Kidney capillary endothelial cell (primary cell): ENCODE data around the gene ABI2.
"Not testable (repeated sequence)": the region's sequence is repeated elsewhere in the genome, so short reads cannot be mapped to it uniquely, and the experiment has no call there.

ENCODE experiments used
- DNase-seq: peaks from one replicate; pipeline ENCODE4 v3.0.0-alpha.2; 2018; ENCODE audit warnings: low spot score

ABI2 gene

GRCh38 chr2:203359450-203359849 lies 31.3 kb downstream of the ABI2 start:
- DNase-seq = no peak

DNA sequence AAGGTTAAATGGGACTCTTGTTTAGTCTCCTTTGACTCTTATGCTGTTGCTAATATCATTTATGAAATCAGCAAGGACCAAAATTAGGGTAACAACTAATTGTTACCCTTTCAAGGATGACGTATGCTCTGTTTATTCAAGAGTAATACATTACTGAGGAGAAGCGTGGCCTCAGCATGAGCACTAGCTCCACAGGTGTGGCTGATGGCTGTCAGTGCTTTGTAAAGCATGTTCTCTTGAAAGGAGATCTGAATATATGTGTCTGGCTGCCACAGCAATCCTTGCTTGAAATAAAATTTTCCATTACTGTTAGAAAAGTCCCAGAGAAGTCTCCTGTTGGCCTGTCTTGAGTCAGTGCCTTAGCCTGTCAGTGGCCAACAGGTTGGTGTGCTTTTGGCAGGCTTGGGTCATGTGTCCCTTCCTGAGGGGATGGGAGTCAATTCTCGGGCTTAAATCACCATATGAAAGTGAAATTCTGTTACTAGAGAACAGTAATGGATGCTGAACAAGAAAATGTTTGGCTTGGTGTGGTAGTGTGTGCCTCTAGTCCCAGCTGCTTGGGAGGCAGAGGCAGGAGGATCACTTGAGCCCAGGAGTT lies 32.7 kb downstream of the ABI2 start:
- no peak for DNase-seq

GRCh38 chr2:203361495-203361894 lies 33.3 kb downstream of the ABI2 start:
- no peak for DNase-seq

DNA sequence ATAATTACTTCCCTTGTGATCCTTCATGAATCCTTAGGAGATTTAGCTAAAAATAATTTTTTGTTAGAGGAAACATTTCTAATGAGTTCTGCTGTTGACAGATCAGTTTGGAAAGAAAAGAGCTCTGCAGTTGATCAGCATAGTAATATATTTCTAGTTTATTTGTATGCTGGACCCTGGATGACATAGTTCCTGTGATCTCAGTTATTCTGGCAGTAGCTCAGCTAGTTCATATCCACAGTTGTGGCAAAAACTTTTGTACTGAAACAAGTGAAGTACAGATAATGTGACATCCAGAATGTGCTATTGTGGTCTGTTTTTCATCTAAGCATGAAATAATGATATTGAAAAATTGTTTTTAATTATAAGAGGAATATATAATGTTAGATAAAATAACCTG lies 33.7 kb downstream of the ABI2 start:
- DNase-seq = no peak

DNA sequence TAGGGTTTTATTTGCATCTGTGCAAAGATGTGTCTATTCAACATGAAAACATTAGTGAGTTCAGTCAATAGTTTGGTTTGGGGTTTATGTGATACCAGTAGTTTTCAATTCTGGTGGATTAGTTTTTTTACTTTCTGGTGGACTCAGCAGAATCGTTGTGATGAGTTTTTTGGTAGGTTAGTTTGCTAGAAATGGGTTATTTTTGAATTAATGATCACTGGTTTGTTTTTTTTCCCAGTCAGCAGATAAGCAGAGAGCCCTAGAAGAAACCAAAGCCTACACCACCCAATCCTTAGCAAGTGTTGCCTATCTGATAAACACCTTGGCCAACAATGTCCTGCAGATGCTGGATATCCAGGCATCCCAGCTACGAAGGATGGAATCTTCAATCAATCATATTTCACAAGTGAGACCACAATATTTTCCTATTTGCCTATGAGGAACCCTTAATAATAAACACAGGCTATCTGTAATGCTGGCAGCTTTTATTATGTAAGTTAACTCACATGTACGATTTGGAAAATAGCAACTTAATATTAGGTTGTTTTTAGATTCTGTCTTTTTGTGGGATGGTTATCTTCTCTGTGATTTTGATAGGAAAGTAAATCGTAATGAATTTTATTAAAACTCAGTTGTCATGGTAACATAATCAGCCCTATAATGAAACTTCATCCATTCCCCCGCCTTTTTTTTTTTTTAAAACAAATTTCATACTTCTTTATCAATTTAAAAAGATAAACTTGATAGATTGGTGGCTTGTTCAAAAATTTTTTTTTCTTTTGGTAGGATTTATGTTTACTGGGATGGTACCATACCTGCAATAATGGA lies 38.7 kb downstream of the ABI2 start:
- DNase-seq = no peak

DNA sequence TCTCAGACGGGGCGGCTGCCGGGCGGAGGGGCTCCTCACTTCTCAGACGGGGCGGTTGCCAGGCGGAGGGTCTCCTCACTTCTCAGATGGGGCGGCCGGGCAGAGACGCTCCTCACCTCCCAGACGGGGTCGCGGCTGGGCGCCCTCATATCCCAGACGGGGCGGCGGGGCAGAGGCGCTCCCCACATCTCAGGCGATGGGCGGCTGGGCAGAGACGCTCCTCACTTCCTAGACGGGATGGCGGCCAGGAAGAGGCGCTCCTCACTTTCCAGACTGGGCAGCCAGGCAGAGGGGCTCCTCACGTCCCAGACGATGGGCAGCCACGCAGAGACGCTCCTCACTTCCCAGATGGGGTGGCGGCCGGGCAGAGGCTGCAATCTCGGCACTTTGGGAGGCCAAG lies 44.5 kb downstream of the ABI2 start:
- not testable (repeated sequence) for DNase-seq

DNA sequence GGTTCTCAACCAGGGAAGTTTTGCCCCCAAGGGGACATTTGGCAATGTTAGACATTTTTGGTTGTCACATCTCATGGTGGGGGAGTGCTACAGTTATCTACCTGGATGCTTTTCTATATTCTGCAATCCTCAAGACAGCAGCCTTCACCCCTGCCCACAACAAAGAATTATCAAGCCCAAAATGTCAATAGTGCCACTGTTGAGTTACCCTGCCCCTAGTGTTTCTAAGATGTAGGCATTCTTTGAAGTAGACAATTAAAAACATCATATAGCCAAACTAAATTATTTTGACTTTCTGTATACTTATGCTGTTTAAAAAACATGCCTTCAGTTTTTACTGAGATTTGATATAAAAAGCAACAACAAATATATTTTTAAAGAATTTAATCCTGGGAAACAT lies 48.0 kb downstream of the ABI2 start:
- DNase-seq = no peak

GRCh38 chr2:203379156-203379555 lies 51.0 kb downstream of the ABI2 start:
- DNase-seq = no peak

DNA sequence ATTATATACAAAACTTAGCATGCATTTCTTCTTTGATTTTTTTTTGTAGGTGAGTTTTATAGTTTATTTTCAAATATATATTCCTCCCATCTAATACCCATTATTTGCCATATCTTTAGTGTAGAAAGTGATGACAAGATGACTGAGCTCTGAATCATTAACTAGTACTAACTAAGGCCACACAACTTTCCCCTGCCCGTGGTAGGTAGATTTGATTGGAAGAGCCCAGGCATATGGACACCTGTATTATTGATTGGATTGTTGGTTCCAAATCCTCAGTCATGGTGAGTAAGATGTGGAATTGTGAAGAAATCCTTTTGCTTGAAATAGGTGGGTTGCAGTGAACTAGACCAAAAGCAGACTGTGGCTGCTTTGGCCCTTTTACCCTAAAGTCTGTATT lies 54.8 kb downstream of the ABI2 start:
- DNase-seq = no peak

GRCh38 chr2:203388153-203388552 lies 60.0 kb downstream of the ABI2 start:
- DNase-seq = not testable (repeated sequence)

- DNase-seq = no peak
These were observed 66.5 kb downstream of the ABI2 start for GRCh38 chr2:203394519-203395227.

DNA sequence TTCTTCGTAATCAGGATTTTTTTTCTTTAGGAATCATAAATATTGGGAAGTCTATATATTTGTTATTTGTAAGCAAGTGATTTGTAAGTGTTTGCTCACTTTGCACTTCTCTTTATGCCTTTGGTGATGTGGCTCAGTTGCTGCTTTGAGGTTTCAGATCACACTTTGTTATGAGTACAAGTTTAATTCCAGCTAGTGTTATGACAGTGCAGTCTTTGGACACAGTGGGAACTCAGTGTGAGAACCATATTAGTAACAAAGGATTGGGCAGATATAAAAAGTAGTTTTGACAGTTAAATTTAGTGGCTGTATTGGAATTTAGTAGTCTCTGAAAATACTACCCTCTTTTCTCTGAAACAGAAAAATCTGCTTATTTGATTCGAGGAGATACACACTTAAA lies 67.7 kb downstream of the ABI2 start:
- DNase-seq = no peak

- DNase-seq = no peak
These were observed 68.5 kb downstream of the ABI2 start for GRCh38 chr2:203396667-203397066.

GRCh38 chr2:203399031-203399430 lies 70.8 kb downstream of the ABI2 start:
- DNase-seq = no peak

GRCh38 chr2:203400805-203401585 lies 72.8 kb downstream of the ABI2 start:
- peak; percentile 21 for DNase-seq

DNA sequence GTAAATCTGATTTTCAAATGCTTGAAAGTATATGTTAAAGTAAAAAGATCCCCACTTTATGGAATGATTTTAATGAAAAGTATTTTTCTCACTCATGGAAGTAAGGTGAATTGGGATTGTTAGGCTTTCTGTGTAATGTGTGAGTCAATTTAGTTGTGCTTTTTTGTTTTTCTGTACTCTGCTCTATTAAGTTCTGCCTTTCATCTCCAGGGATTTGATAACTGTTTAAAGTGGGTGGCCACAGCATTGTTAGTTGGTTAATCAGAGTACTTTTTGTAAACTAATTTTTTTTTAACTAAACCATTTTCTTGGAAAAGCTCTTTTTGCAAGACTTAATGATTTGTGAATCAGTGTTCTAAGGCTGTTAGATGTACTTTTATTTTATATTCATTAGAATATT lies 76.8 kb downstream of the ABI2 start:
- no peak for DNase-seq

GRCh38 chr2:203407496-203407895 lies 79.3 kb downstream of the ABI2 start:
- DNase-seq = no peak

- DNase-seq = no peak
These were observed 84.5 kb downstream of the ABI2 start for GRCh38 chr2:203412546-203413331.

DNA sequence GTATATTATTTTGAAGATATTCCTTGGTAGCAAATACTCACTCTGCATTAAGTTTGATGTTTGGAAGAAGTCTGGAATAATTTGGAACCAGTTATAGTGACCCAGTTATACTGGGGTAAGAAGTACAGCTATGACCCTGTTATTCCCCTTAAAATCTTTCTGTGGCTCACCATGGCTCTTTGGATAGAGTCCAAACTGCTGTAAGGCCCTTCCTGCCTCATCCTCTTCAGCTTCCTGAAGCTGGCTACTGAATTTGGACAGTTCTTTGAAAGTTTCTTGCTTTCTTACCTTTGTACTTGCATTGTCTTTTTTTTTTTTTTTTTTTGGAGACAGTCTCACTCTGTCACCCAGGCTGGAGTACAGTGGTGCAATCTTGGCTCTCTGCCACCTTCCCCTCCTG lies 85.6 kb downstream of the ABI2 start:
- no peak for DNase-seq

GRCh38 chr2:203418271-203418670 lies 90.1 kb downstream of the ABI2 start:
- DNase-seq = no peak

- DNase-seq = peak; percentile 76
These were observed 98.9 kb downstream of the ABI2 start for GRCh38 chr2:203427061-203427460.

GRCh38 chr2:203429643-203430042 lies 101.4 kb downstream of the ABI2 start:
- DNase-seq = not testable (repeated sequence)
